ENCODE data around the gene SLC4A8.

DNA sequence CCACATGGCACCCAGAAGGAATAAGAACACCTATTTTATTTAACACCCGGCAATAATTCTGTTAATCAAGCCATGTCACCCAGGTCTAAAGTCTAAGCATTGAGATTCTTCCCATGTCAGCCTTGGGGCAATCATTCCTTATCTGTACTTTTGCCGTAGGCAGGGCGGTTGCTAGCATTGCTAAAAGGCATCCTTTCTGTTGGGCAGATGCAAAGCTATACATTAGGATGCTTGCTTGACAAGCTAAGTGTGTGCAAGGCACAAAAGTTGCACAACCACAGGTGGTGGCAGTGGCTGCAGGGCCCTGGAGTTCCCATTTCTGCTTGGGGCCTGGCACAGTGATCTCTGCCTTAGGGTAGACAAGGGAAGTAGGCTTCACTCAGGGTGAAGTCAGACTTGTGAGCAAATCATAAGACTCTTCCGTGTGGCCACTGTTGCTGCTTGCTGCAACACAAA is 20.9 kb upstream of the SLC4A8 start:
- TF ChIP-seq, protein P1, sequence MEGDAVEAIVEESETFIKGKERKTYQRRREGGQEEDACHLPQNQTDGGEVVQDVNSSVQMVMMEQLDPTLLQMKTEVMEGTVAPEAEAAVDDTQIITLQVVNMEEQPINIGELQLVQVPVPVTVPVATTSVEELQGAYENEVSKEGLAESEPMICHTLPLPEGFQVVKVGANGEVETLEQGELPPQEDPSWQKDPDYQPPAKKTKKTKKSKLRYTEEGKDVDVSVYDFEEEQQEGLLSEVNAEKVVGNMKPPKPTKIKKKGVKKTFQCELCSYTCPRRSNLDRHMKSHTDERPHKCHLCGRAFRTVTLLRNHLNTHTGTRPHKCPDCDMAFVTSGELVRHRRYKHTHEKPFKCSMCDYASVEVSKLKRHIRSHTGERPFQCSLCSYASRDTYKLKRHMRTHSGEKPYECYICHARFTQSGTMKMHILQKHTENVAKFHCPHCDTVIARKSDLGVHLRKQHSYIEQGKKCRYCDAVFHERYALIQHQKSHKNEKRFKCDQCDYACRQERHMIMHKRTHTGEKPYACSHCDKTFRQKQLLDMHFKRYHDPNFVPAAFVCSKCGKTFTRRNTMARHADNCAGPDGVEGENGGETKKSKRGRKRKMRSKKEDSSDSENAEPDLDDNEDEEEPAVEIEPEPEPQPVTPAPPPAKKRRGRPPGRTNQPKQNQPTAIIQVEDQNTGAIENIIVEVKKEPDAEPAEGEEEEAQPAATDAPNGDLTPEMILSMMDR (IDR thresholded peaks at IDR 0.05): no peak
- TF ChIP-seq ZFX (IDR thresholded peaks at IDR 0.05; ENCODE audit: borderline replicate concordance): no peak

Measured in 22Rv1 (cell line).